Neuronal stem cell (in vitro differentiated cells): Measurements from ENCODE around the gene FST.

Experiments used
- DNase-seq: peaks from one replicate; pipeline ENCODE4 v3.0.0-alpha.2; 2013; ENCODE audit warnings: low spot score
- H2AFZ ChIP-seq: one replicate; pipeline ENCODE4 v1.6.1; 2013; ENCODE audit warnings: mild to moderate bottlenecking, low read length, inconsistent platforms
- H2AK5ac ChIP-seq: 2 replicates; pipeline ENCODE4 v1.6.1; 2013; ENCODE audit warnings: low read depth, mild to moderate bottlenecking, inconsistent platforms, low read length, moderate library complexity, mixed read lengths
- H2BK120ac ChIP-seq: 2 replicates; pipeline ENCODE4 v1.6.1; 2013; ENCODE audit warnings: low read depth, mild to moderate bottlenecking, inconsistent platforms, low read length, moderate library complexity, mixed read lengths
- H2BK12ac ChIP-seq: one replicate; pipeline ENCODE4 v1.6.1; 2013; ENCODE audit warnings: low read length, inconsistent platforms
- H2BK15ac ChIP-seq: 2 replicates; pipeline ENCODE4 v1.6.1; 2013; ENCODE audit warnings: mild to moderate bottlenecking, low read length, inconsistent platforms, mixed read lengths
- H2BK5ac ChIP-seq: one replicate; pipeline ENCODE4 v1.6.1; 2013; ENCODE audit warnings: inconsistent platforms, mild to moderate bottlenecking, low read length, moderate library complexity
- H3K14ac ChIP-seq: one replicate; pipeline ENCODE4 v1.6.1; 2013; ENCODE audit warnings: low read length, inconsistent platforms
- H3K18ac ChIP-seq: 2 replicates; pipeline ENCODE4 v1.6.1; 2013; ENCODE audit warnings: low read length, inconsistent platforms
- H3K23ac ChIP-seq: 2 replicates; pipeline ENCODE4 v1.6.1; 2013; ENCODE audit warnings: low read depth, mild to moderate bottlenecking, mixed read lengths, low read length, inconsistent platforms; ENCODE audit not compliant: poor library complexity
- H3K27ac ChIP-seq: replicated peaks from 3 replicates; pipeline ENCODE4 v1.5.1; 2013; ENCODE audit warnings: low read length, inconsistent platforms
- H3K27me3 ChIP-seq, 3 experiments: 2 replicates each; pipeline ENCODE4 v1.6.1; 2013; ENCODE audit warnings: low read length in 3 of 3, mild to moderate bottlenecking in 2 of 3, inconsistent platforms in 1 of 3, low read depth in 1 of 3, mixed read lengths in 1 of 3, moderate library complexity in 1 of 3; ENCODE audit not compliant: control insufficient read depth in 3 of 3, insufficient read depth in 3 of 3
- H3K36me3 ChIP-seq, 2 donors: replicated peaks in 1 of 2; 2 replicates each; pipeline ENCODE4 v1.6.1; 2013; ENCODE audit warnings: low read length in 2 of 2; ENCODE audit not compliant: control insufficient read depth in 2 of 2, insufficient read depth in 2 of 2
- H3K4ac ChIP-seq: 2 replicates; pipeline ENCODE4 v1.6.1; 2013; ENCODE audit warnings: inconsistent platforms, mild to moderate bottlenecking, low read length, moderate library complexity
- H3K4me1 ChIP-seq, 2 donors: 1 replicate in 1 of 2; 2 replicates in 1 of 2; pipeline ENCODE4 v1.6.1; 2013; ENCODE audit warnings: low read length in 2 of 2, low read depth in 1 of 2; ENCODE audit not compliant: control insufficient read depth in 2 of 2, insufficient read depth in 1 of 2
- H3K4me2 ChIP-seq: one replicate; pipeline ENCODE4 v1.6.1; 2013; ENCODE audit warnings: mild to moderate bottlenecking, low read length, inconsistent platforms; ENCODE audit not compliant: insufficient read depth, poor library complexity, severe bottlenecking
- H3K4me3 ChIP-seq, 2 donors: 2 replicates each; pipeline ENCODE4 v1.5.1; 2013; ENCODE audit warnings: low read length in 2 of 2, mild to moderate bottlenecking in 2 of 2, inconsistent platforms in 1 of 2, moderate library complexity in 1 of 2
- H3K79me1 ChIP-seq: one replicate; pipeline ENCODE4 v1.6.1; 2013; ENCODE audit warnings: low read depth, mild to moderate bottlenecking, inconsistent platforms, low read length, moderate library complexity
- H3K9ac ChIP-seq: one replicate; pipeline ENCODE4 v1.6.1; 2013; ENCODE audit warnings: mild to moderate bottlenecking, low read depth, low read length, inconsistent platforms; ENCODE audit not compliant: poor library complexity
- H3K9me3 ChIP-seq, 2 donors: replicated peaks in 1 of 2; 2 replicates each; pipeline versions ENCODE3 to v1.6.1; 2013; ENCODE audit warnings: low read length in 2 of 2, mild to moderate bottlenecking in 2 of 2, inconsistent platforms in 1 of 2, low read depth in 1 of 2, mixed read lengths in 1 of 2, moderate library complexity in 1 of 2; ENCODE audit not compliant: control insufficient read depth in 2 of 2, insufficient read depth in 1 of 2
- H4K8ac ChIP-seq: one replicate; pipeline ENCODE4 v1.6.1; 2013; ENCODE audit warnings: low read depth, mild to moderate bottlenecking, inconsistent platforms, low read length, moderate library complexity
- H4K91ac ChIP-seq: one replicate; pipeline ENCODE4 v1.6.1; 2013; ENCODE audit warnings: low read length, low read depth, mild to moderate bottlenecking, inconsistent platforms; ENCODE audit not compliant: poor library complexity
- WGBS, 2 donors: extraction: QIAGEN DNeasy Blood & Tissue Kit; methylation state at CpG; one replicate each; pipeline ENCODE4 v1.1.7; 2013; ENCODE audit warnings: missing lambda C conversion rate in 2 of 2, mixed read lengths in 1 of 2; ENCODE audit not compliant: insufficient read length in 2 of 2, insufficient replicate concordance in 1 of 2; ENCODE audit errors: extremely low coverage in 2 of 2; 5-methylcytosine and 5-hydroxymethylcytosine counted together

Gene FST

GRCh38 chr5:53454719-53455000 lies 25.8 kb upstream of the FST start:
- H2BK15ac ChIP-seq = no peak overlapping the region
- H3K9ac ChIP-seq = no peak overlapping the region
- no peaks in the 10 kb centered on the region for H3K27me3 ChIP-seq
- no peak overlapping the region for H2BK12ac ChIP-seq
- no peak overlapping the region for H3K4ac ChIP-seq
- H4K8ac ChIP-seq = no peak overlapping the region
- H3K36me3 ChIP-seq = no peaks in the 10 kb centered on the region
- H3K4me2 ChIP-seq = no peak overlapping the region
- no CpG with 5 or more reads among the region's 1 CpG for WGBS, 2 donors
- H3K4me3 ChIP-seq = no peak overlapping the region
- no peak overlapping the region for H3K27ac ChIP-seq
- H4K91ac ChIP-seq = no peak overlapping the region
- H3K14ac ChIP-seq = no peak overlapping the region
- no peak overlapping the region for H3K18ac ChIP-seq
- no peak overlapping the region for H3K23ac ChIP-seq
- peaks cover 0 to 1% of the 10 kb centered on the region in 2 donors for H3K4me1 ChIP-seq
- no peaks in the 10 kb centered on the region for H3K9me3 ChIP-seq
- H2AFZ ChIP-seq = no peak overlapping the region
- H2BK120ac ChIP-seq = no peak overlapping the region
- H2BK5ac ChIP-seq = no peak overlapping the region
- no peak overlapping the region for H2AK5ac ChIP-seq
- no peaks in the 10 kb centered on the region for H3K79me1 ChIP-seq
- no peak for DNase-seq

- H3K4ac ChIP-seq = no peak overlapping the region
- no peak overlapping the region for H3K27ac ChIP-seq
- H3K23ac ChIP-seq = no peak overlapping the region
- H3K14ac ChIP-seq = no peak overlapping the region
- no peaks in the 10 kb centered on the region for H3K36me3 ChIP-seq
- no peaks in the 10 kb centered on the region for H3K79me1 ChIP-seq
- no peak overlapping the region for H2BK5ac ChIP-seq
- no peak overlapping the region for H2BK120ac ChIP-seq
- no peaks in the 10 kb centered on the region for H3K27me3 ChIP-seq
- H3K4me2 ChIP-seq = no peak overlapping the region
- no peak overlapping the region for H2BK15ac ChIP-seq
- H2BK12ac ChIP-seq = no peak overlapping the region
- no peak overlapping the region for H4K91ac ChIP-seq
- H2AFZ ChIP-seq = no peak overlapping the region
- no peak overlapping the region for H3K4me3 ChIP-seq
- H3K9me3 ChIP-seq = no peaks in the 10 kb centered on the region
- WGBS, 2 donors = no CpG with 5 or more reads among the region's 2 CpGs
- DNase-seq = no peak
- H2AK5ac ChIP-seq = no peak overlapping the region
- no peak overlapping the region for H3K18ac ChIP-seq
- H4K8ac ChIP-seq = no peak overlapping the region
- peaks cover 0 to 1% of the 10 kb centered on the region in 2 donors for H3K4me1 ChIP-seq
- no peak overlapping the region for H3K9ac ChIP-seq
Observed at GRCh38 chr5:53456366-53456765, 24.1 kb upstream of the FST start.

GRCh38 chr5:53463909-53464621 lies 16.4 kb upstream of the FST start:
- Histone ChIP-seq H3K27me3 (no peaks in the 10 kb centered on the region), H3K14ac (no peak overlapping the region), H3K9me3 (no peaks in the 10 kb centered on the region), H2AK5ac (no peak overlapping the region), H2BK5ac (no peak overlapping the region), H2BK120ac (no peak overlapping the region), H2BK12ac (peak overlapping the region; percentile 43), H4K91ac (no peak overlapping the region), H2BK15ac (no peak overlapping the region), H3K79me1 (no peaks in the 10 kb centered on the region), H3K23ac (no peak overlapping the region), H3K4me1 (no peaks in the 10 kb centered on the region), H4K8ac (no peak overlapping the region), H3K9ac (no peak overlapping the region), H3K27ac (no peak overlapping the region), H3K4me3 (no peak overlapping the region), H2AFZ (no peak overlapping the region), H3K18ac (no peak overlapping the region), H3K4ac (no peak overlapping the region), H3K36me3 (no peaks in the 10 kb centered on the region), H3K4me2 (no peak overlapping the region)
- DNase-seq = no peak
- WGBS, 2 donors = no CpG with 5 or more reads among the region's 2 CpGs

GRCh38 chr5:53464722-53465121 lies 15.7 kb upstream of the FST start:
- Histone ChIP-seq H3K14ac (no peak overlapping the region), H2BK15ac (no peak overlapping the region), H3K79me1 (no peaks in the 10 kb centered on the region), H3K36me3 (no peaks in the 10 kb centered on the region), H3K4ac (no peak overlapping the region), H2BK5ac (no peak overlapping the region), H3K9me3 (no peaks in the 10 kb centered on the region), H2AK5ac (no peak overlapping the region), H2BK120ac (no peak overlapping the region), H4K91ac (no peak overlapping the region), H3K27ac (no peak overlapping the region), H3K4me1 (no peaks in the 10 kb centered on the region), H4K8ac (no peak overlapping the region), H2AFZ (peak overlapping the region; percentile 24), H3K23ac (no peak overlapping the region), H3K18ac (no peak overlapping the region), H3K9ac (no peak overlapping the region), H3K4me3 (no peak overlapping the region), H3K4me2 (no peak overlapping the region), H3K27me3 (no peaks in the 10 kb centered on the region), H2BK12ac (no peak overlapping the region)
- DNase-seq = no peak
- WGBS, 2 donors = no CpG with 5 or more reads among the region's 3 CpGs
